ENCODE data around the gene PPP1R7.

- no peak for TF ChIP-seq ZBTB2 (IDR thresholded peaks at IDR 0.05)
- no peak for TF ChIP-seq RCOR1 (IDR thresholded peaks at IDR 0.05; ENCODE audit: borderline replicate concordance in 1 of 2, low read depth in 2 of 2, low read length in 2 of 2)
- no peak for TF ChIP-seq ZNF76 (CRISPR knock-in tag; IDR thresholded peaks at IDR 0.05; ENCODE audit: borderline replicate concordance)
- TF ChIP-seq POLR2A (conservative IDR thresholded peaks at IDR 0.05) = 0 out of 2 replicates have a peak, but pooled peaks have one; percentile 28
- TF ChIP-seq CC2D1A (IDR thresholded peaks at IDR 0.05) = no peak
- TF ChIP-seq MAFF (IDR thresholded peaks at IDR 0.05; ENCODE audit: low read length) = no peak
- TF ChIP-seq EZH2 (IDR thresholded peaks at IDR 0.05; ENCODE audit: borderline replicate concordance, low read depth, low read length) = no peak
- TF ChIP-seq JUN (IDR thresholded peaks at IDR 0.05; ENCODE audit: borderline replicate concordance, low read depth, low read length) = no peak
- TF ChIP-seq JUN (CRISPR knock-in tag; IDR thresholded peaks at IDR 0.05; ENCODE audit: borderline replicate concordance) = no peak
- no peak for TF ChIP-seq ZNF384 (IDR thresholded peaks at IDR 0.05; ENCODE audit: low read depth, low read length)
- TF ChIP-seq ZFP1 (CRISPR knock-in tag; IDR thresholded peaks at IDR 0.05) = no peak
- TF ChIP-seq BHLHE40 (IDR thresholded peaks at IDR 0.05; ENCODE audit: low read length) = no peak
- no peak for TF ChIP-seq NR0B1 (IDR thresholded peaks at IDR 0.05; ENCODE audit: partially characterized antibody)
- no peak for TF ChIP-seq EP300 (IDR thresholded peaks at IDR 0.05; ENCODE audit: low read length)
- TF ChIP-seq GABPA (tag; conservative IDR thresholded peaks at IDR 0.05; ENCODE audit: low read depth) = no peak
Measured at GRCh38 chr2:241227594-241227993, 77.3 kb downstream of the PPP1R7 start.

Measured in K562 (cell line).